Measurements from ENCODE around the gene PLK2.

GRCh38 chr5:58450018-58450417, 9.9 kb downstream of the PLK2 start:
- TF ChIP-seq CTCF (IDR thresholded peaks at IDR 0.05) (no peak), POLR2A (IDR thresholded peaks at IDR 0.05; ENCODE audit: low read depth) (no peak), POLR2AphosphoS5 (IDR thresholded peaks at IDR 0.05) (no peak), EP300 (IDR thresholded peaks at IDR 0.05) (no peak)

Data from esophagus muscularis mucosa (tissue), 4 donors.